Smooth muscle cell (in vitro differentiated cells): Measurements from ENCODE around the gene KDF1. TPM values are rescaled to one million over a fixed set of nuclear protein-coding genes. Genes with fewer than 3 reads are reported as not detected.

Experiments used
- DNase-seq: peaks from one replicate; lab custom pipeline; 2025; ENCODE audit not compliant: unreplicated experiment; lab: John Stamatoyannopoulos, UW
- H2AFZ ChIP-seq: fragments of 200-600 bp; sonication (generic); 2 replicates; pipeline ENCODE4 v1.6.0; 2016; ENCODE audit warnings: antibody characterized with exemption, low read depth, mild to moderate bottlenecking
- H3F3A ChIP-seq: fragments of 200-600 bp; sonication (generic); 2 replicates; pipeline ENCODE4 v1.6.0; 2017; ENCODE audit warnings: antibody characterized with exemption, low read depth
- H3K27ac ChIP-seq: fragments of 200-600 bp; sonication (generic); 2 replicates; pipeline ENCODE4 v1.5.1; 2016; ENCODE audit warnings: low read depth, mild to moderate bottlenecking
- H3K27me3 ChIP-seq: fragments of 200-600 bp; sonication (generic); 2 replicates; pipeline ENCODE4 v1.6.1; 2016; ENCODE audit warnings: low read depth, mild to moderate bottlenecking
- H3K36me3 ChIP-seq: fragments of 200-600 bp; sonication (generic); 2 replicates; pipeline ENCODE4 v1.5.1; 2016; ENCODE audit warnings: low read depth
- H3K4me1 ChIP-seq: fragments of 200-600 bp; sonication (generic); 2 replicates; pipeline ENCODE4 v1.5.1; 2016; ENCODE audit warnings: low read depth
- H3K4me2 ChIP-seq: fragments of 200-600 bp; sonication (generic); 2 replicates; pipeline ENCODE4 v1.6.0; 2016; ENCODE audit warnings: mild to moderate bottlenecking
- H3K4me3 ChIP-seq: fragments of 200-600 bp; sonication (generic); 2 replicates; pipeline ENCODE4 v1.5.1; 2016; ENCODE audit warnings: mild to moderate bottlenecking
- H3K79me2 ChIP-seq: fragments of 200-600 bp; sonication (generic); 2 replicates; pipeline ENCODE4 v1.6.0; 2016; ENCODE audit warnings: low read depth, mild to moderate bottlenecking
- H3K9ac ChIP-seq: fragments of 200-600 bp; sonication (generic); 2 replicates; pipeline ENCODE4 v1.6.0; 2016; ENCODE audit warnings: low read depth
- H3K9me3 ChIP-seq: fragments of 200-600 bp; sonication (generic); replicated peaks from 2 replicates; pipeline ENCODE4 v1.5.1; 2016; ENCODE audit warnings: low read depth
- H4K20me1 ChIP-seq: fragments of 200-600 bp; sonication (generic); 2 replicates; pipeline ENCODE4 v1.6.0; 2016; ENCODE audit warnings: low read depth
- CTCF ChIP-seq: fragments of 200-600 bp; sonication (generic); IDR thresholded peaks from 2 replicates; pipeline ENCODE4 v1.5.1; 2017; ENCODE audit warnings: borderline replicate concordance, mild to moderate bottlenecking, antibody characterized with exemption; ENCODE audit not compliant: insufficient read depth, poor library complexity, severe bottlenecking
- WGBS: methylation state at CpG from one replicate; pipeline ENCODE4 v1.1.7; 2016; ENCODE audit warnings: low lambda C conversion rate; 5-methylcytosine and 5-hydroxymethylcytosine counted together
- polyA plus RNA-seq: library from polyadenylated mRNA; unstranded; fragments of >200 nt; fragmentation: Nextera tagmentation; extraction: Ambion mirVana; gene quantifications from 2 replicates; pipeline ENCODE4 v1.2.1, GENCODE V29; 2016
- total RNA-seq: library from RNA; depleted of rRNA; stranded (reverse); fragments of >200 nt; gene quantifications from 2 replicates; pipeline ENCODE4 v1.2.3, GENCODE V29; 2014

The KDF1 gene
- total and polyA plus RNA-seq, 2 experiments from 2014 or later, result 0.96 to 2.7 TPM

DNA sequence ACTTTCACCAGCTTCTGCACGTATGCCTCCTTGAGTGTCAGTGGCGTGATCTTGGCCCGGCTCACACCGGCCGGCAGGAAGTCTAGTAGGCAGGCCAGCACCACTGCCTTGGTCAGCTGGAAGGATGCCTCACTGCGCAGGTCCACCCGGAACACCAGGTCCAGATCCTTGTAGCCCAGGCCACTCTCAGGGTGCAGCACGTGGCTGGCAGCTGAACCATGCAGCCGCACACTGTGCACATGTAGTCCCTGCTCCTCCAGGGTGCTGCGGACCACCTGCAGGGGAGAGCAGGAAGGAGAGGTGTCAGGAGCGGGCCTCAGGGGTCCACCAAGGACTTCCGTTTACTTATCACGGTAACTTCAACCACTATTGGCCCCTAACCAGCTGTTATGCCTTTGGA lies 46.4 kb upstream of the KDF1 start:
- Histone ChIP-seq H3F3A (peaks cover 4% of the 10 kb centered on the region), H3K9ac (no peak overlapping the region), H3K4me2 (no peak overlapping the region), H3K4me1 (peaks cover 31% of the 10 kb centered on the region), H3K79me2 (no peaks in the 10 kb centered on the region), H3K4me3 (no peak overlapping the region), H4K20me1 (no peaks in the 10 kb centered on the region), H3K9me3 (no peaks in the 10 kb centered on the region), H3K36me3 (no peaks in the 10 kb centered on the region), H3K27me3 (no peaks in the 10 kb centered on the region), H3K27ac (no peak overlapping the region), H2AFZ (no peak overlapping the region)
- 73% methylated on average over 13 of the region's 13 CpGs for WGBS
- no peak for TF ChIP-seq CTCF
- DNase-seq, result no peak

DNA sequence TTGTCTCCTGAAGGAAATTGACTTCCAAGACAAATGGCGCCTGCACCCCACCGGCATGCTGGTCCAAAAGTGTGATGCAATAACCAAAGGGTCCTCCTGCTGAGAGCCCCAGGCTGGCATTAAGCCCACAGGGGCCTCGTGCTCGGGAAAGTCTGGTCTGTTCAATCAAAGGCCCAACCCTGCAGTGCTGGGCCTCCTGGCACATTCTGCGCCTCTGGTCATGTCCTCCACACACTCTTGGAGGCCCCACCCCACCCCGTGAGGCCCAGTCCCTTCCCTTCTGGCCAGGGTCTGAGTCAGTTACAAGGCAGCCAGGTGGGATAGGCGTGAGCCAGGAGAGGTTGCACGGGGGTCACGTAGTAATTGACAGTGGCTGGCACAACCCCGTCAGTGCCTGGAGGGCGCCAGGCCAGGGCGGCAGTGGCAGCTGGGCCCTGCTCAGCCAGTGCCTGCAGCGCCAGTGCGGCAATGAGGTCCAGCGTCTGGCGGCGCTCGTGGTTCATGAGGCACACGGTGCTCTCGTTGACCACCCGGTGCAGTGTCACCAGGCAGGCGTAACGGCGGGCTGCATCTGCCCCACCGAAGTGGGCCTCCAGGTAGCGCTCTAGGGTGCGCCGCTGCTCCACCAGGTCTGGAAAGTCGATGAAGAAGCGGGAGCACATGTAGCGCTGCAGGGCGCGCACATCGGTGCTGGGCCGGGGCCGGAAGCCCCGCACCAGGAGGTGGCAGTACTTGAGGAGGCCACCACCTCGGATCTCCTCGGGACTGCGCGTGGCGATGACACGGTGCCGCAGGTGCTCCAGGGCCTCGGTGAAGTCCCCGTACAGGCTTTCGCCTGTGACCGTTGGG lies 45.6 kb upstream of the KDF1 start:
- H3K9me3 ChIP-seq, result no peaks in the 10 kb centered on the region
- H3K4me1 ChIP-seq, result peaks cover 28% of the 10 kb centered on the region
- no peak overlapping the region for H3K9ac ChIP-seq
- H2AFZ ChIP-seq, result no peak overlapping the region
- H3K27me3 ChIP-seq, result no peaks in the 10 kb centered on the region
- no peaks in the 10 kb centered on the region for H4K20me1 ChIP-seq
- DNase-seq, result no peak
- no peak overlapping the region for H3K4me3 ChIP-seq
- TF ChIP-seq CTCF, result no peak
- no peaks in the 10 kb centered on the region for H3K79me2 ChIP-seq
- 94% methylated on average over 48 of the region's 48 CpGs for WGBS
- H3K27ac ChIP-seq, result no peak overlapping the region
- H3F3A ChIP-seq, result peaks cover 4% of the 10 kb centered on the region
- H3K36me3 ChIP-seq, result no peaks in the 10 kb centered on the region
- H3K4me2 ChIP-seq, result no peak overlapping the region

DNA sequence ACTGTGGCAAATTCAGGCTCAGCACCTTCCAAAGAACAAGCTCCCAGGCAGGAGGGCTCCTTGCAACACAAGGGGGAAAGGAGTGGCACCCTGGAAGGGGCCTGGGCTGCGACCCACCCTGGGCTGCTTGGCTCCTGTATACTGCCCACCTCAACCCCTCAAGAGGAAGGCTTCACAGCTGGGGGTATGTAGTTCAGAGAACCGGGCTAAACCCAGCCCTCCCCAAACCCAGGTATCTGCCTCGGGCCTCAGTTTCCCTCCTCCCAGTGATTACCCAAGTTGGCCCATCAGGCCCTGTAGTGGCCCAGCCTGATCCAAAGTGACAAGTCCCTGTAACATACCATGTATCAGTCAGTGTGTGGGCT lies 44.9 kb upstream of the KDF1 start:
- Histone ChIP-seq H3K9me3 (no peaks in the 10 kb centered on the region), H4K20me1 (no peaks in the 10 kb centered on the region), H3K27ac (no peak overlapping the region), H3F3A (peaks cover 9% of the 10 kb centered on the region), H3K36me3 (no peaks in the 10 kb centered on the region), H3K9ac (no peak overlapping the region), H3K79me2 (no peaks in the 10 kb centered on the region), H3K4me2 (peak overlapping the region; percentile 79), H3K4me1 (peaks cover 22% of the 10 kb centered on the region), H2AFZ (no peak overlapping the region), H3K4me3 (no peak overlapping the region), H3K27me3 (no peaks in the 10 kb centered on the region)
- DNase-seq, result no peak
- no peak for TF ChIP-seq CTCF
- 93% methylated on average over 3 of the region's 3 CpGs for WGBS
